Natural killer cell treated with Interleukin-12 subunit alpha and Interleukin-12 subunit beta and Interleukin-15 and Interleukin-18, amount 100 ng/mL, for 72 hours (primary cell): ENCODE results near the gene GPD1. TPM values are rescaled to one million over a fixed set of nuclear protein-coding genes. Genes with fewer than 3 reads are reported as not detected.

Experiments used
- ATAC-seq, 2 donors: fragments of 150-1000 bp; cut with Tn5 transposase in 1 of 2; sonication (Bioruptor Pico), chemical (Tn5 transposase) in 1 of 2; 2 replicates each; pipeline ENCODE4 v1.10.0; 2021
- DNase-seq: peaks from one replicate; pipeline ENCODE4 v3.0.0; 2022; ENCODE audit warnings: low spot score
- H3K27ac Mint-ChIP-seq, 2 donors: 1 replicate in 1 of 2; 2 replicates in 1 of 2; pipeline ENCODE4 v1.8.0; 2022; ENCODE audit warnings: mixed read lengths in 2 of 2, mild to moderate bottlenecking in 1 of 2, moderate library complexity in 1 of 2
- H3K27me3 Mint-ChIP-seq, 2 donors: 1 replicate in 1 of 2; 2 replicates in 1 of 2; pipeline ENCODE4 v1.8.0; 2022; ENCODE audit warnings: mixed read lengths in 2 of 2
- H3K36me3 Mint-ChIP-seq: one replicate; pipeline ENCODE4 v1.8.0; 2022; ENCODE audit warnings: mixed read lengths
- H3K4me1 Mint-ChIP-seq, 2 donors: 1 replicate in 1 of 2; 2 replicates in 1 of 2; pipeline ENCODE4 v1.8.0; 2022; ENCODE audit warnings: low read depth in 2 of 2, mixed read lengths in 2 of 2, mild to moderate bottlenecking in 1 of 2
- H3K4me3 Mint-ChIP-seq: one replicate; pipeline ENCODE4 v1.8.0; 2022; ENCODE audit warnings: mixed read lengths
- H3K9me3 Mint-ChIP-seq: 2 replicates; pipeline ENCODE4 v1.8.0; 2022; ENCODE audit warnings: mixed read lengths
- total RNA-seq, 2 donors: library from RNA; stranded (reverse); gene quantifications; one replicate each; pipeline ENCODE4 v1.2.3, GENCODE V29; 2022

The GPD1 gene
- total RNA-seq = under 1 TPM; 0.36 TPM

- no peak for ATAC-seq
- Mint-ChIP-seq H3K4me3 (no peak within 1 kb of the TSS), H3K4me1 (no peaks in the 10 kb centered on the region), H3K27me3 (no peaks in the 10 kb centered on the region), H3K27ac (no peak within 1 kb of the TSS), H3K36me3 (peaks cover 9% of the 10 kb centered on the region), H3K9me3 (no peaks in the 10 kb centered on the region)
- DNase-seq = no peak
Measured at GRCh38 chr12:50103767-50104321, at the start of gene GPD1. GPD1 (plus strand) TSS chr12:50104008; CDS start chr12:50104051, 43 bp downstream.

- Mint-ChIP-seq H3K4me1 (peaks cover 22 to 29% of the 10 kb centered on the region in 2 donors), H3K27ac (no peak overlapping the region), H3K36me3 (no peaks in the 10 kb centered on the region), H3K4me3 (peak overlapping the region; percentile 96), H3K27me3 (peaks cover 40 to 47% of the 10 kb centered on the region in 2 donors), H3K9me3 (no peaks in the 10 kb centered on the region)
- ATAC-seq (peak in 1 of 2 donors; percentile 53), DNase-seq (no peak)
Measured at GRCh38 chr12:50055831-50056638, 47.8 kb upstream of the GPD1 start.

- Mint-ChIP-seq H3K9me3 (no peaks in the 10 kb centered on the region), H3K36me3 (no peaks in the 10 kb centered on the region), H3K4me3 (peak overlapping the region; percentile 96), H3K27me3 (peaks cover 41 to 51% of the 10 kb centered on the region in 2 donors), H3K4me1 (peaks cover 22 to 26% of the 10 kb centered on the region in 2 donors), H3K27ac (no peak overlapping the region)
- DNase-seq = no peak
- ATAC-seq = no peak
Measured at GRCh38 chr12:50056639-50056976, 47.2 kb upstream of the GPD1 start.

GRCh38 chr12:50057000-50057841 lies 46.6 kb upstream of the GPD1 start, which contains the start of gene ASIC1:
ASIC1 (plus strand) TSS chr12:50057596; CDS start chr12:50058767, 1,171 bp downstream.
- Mint-ChIP-seq H3K9me3 (no peaks in the 10 kb centered on the region), H3K27ac (no peak within 1 kb of the TSS), H3K27me3 (peaks cover 40 to 49% of the 10 kb centered on the region in 2 donors), H3K4me3 (peak within 1 kb of the TSS; percentile 96), H3K36me3 (no peaks in the 10 kb centered on the region), H3K4me1 (peaks cover 22 to 23% of the 10 kb centered on the region in 2 donors)
- ATAC-seq (peak; percentile 63 to 68), DNase-seq (peak; percentile 65)

GRCh38 chr12:50057896-50058670 lies 45.7 kb upstream of the GPD1 start:
- H3K9me3 Mint-ChIP-seq = no peaks in the 10 kb centered on the region
- peaks cover 22 to 23% of the 10 kb centered on the region in 2 donors for H3K4me1 Mint-ChIP-seq
- H3K27me3 Mint-ChIP-seq = peaks cover 35 to 42% of the 10 kb centered on the region in 2 donors
- no peak for DNase-seq
- H3K4me3 Mint-ChIP-seq = no peak overlapping the region
- ATAC-seq = no peak
- no peaks in the 10 kb centered on the region for H3K36me3 Mint-ChIP-seq
- H3K27ac Mint-ChIP-seq = no peak overlapping the region

- H3K4me3 Mint-ChIP-seq = peak overlapping the region; percentile 58
Measured at GRCh38 chr12:50058743-50059312, 45.0 kb upstream of the GPD1 start.

GRCh38 chr12:50059440-50060119 lies 44.2 kb upstream of the GPD1 start:
- H3K4me3 Mint-ChIP-seq = peak overlapping the region; percentile 28
- H3K27me3 Mint-ChIP-seq = peaks cover 35 to 47% of the 10 kb centered on the region in 2 donors
- ATAC-seq (peak; percentile 54 to 59), DNase-seq (no peak)
- H3K27ac Mint-ChIP-seq = no peak overlapping the region
- H3K9me3 Mint-ChIP-seq = no peaks in the 10 kb centered on the region
- no peaks in the 10 kb centered on the region for H3K36me3 Mint-ChIP-seq
- peaks cover 22 to 23% of the 10 kb centered on the region in 2 donors for H3K4me1 Mint-ChIP-seq

More at GRCh38 chr12:50058743-50059312, 45.0 kb upstream of the GPD1 start:
- no peak overlapping the region for H3K27ac Mint-ChIP-seq
- DNase-seq (no peak), ATAC-seq (no peak)
- no peaks in the 10 kb centered on the region for H3K36me3 Mint-ChIP-seq
- H3K4me1 Mint-ChIP-seq = peaks cover 22 to 23% of the 10 kb centered on the region in 2 donors
- peaks cover 35 to 45% of the 10 kb centered on the region in 2 donors for H3K27me3 Mint-ChIP-seq
- no peaks in the 10 kb centered on the region for H3K9me3 Mint-ChIP-seq

GRCh38 chr12:50060120-50060468 lies 43.7 kb upstream of the GPD1 start:
- Mint-ChIP-seq H3K27me3 (peaks cover 35 to 47% of the 10 kb centered on the region in 2 donors), H3K4me1 (peaks cover 22 to 23% of the 10 kb centered on the region in 2 donors), H3K9me3 (no peaks in the 10 kb centered on the region), H3K4me3 (no peak overlapping the region), H3K27ac (no peak overlapping the region), H3K36me3 (no peaks in the 10 kb centered on the region)
- no peak for ATAC-seq
- DNase-seq = no peak

GRCh38 chr12:50061171-50061570 lies 42.6 kb upstream of the GPD1 start:
- H3K4me3 Mint-ChIP-seq = no peak overlapping the region
- no peak for ATAC-seq
- no peaks in the 10 kb centered on the region for H3K36me3 Mint-ChIP-seq
- H3K27ac Mint-ChIP-seq = no peak overlapping the region
- peaks cover 29 to 41% of the 10 kb centered on the region in 2 donors for H3K27me3 Mint-ChIP-seq
- peaks cover 16 to 17% of the 10 kb centered on the region in 2 donors for H3K4me1 Mint-ChIP-seq
- H3K9me3 Mint-ChIP-seq = no peaks in the 10 kb centered on the region
- no peak for DNase-seq

GRCh38 chr12:50061946-50062686 lies 41.7 kb upstream of the GPD1 start:
- no peak overlapping the region for H3K4me3 Mint-ChIP-seq
- no peak overlapping the region for H3K27ac Mint-ChIP-seq
- DNase-seq = no peak
- peaks cover 8% of the 10 kb centered on the region in 2 donors for H3K4me1 Mint-ChIP-seq
- H3K36me3 Mint-ChIP-seq = no peaks in the 10 kb centered on the region
- no peaks in the 10 kb centered on the region for H3K9me3 Mint-ChIP-seq
- ATAC-seq = no peak
- peaks cover 19 to 32% of the 10 kb centered on the region in 2 donors for H3K27me3 Mint-ChIP-seq

- peaks cover 17 to 31% of the 10 kb centered on the region in 2 donors for H3K27me3 Mint-ChIP-seq
- ATAC-seq = no peak
- no peak for DNase-seq
- H3K4me3 Mint-ChIP-seq = no peak overlapping the region
- H3K27ac Mint-ChIP-seq = no peak overlapping the region
- no peaks in the 10 kb centered on the region for H3K9me3 Mint-ChIP-seq
- H3K36me3 Mint-ChIP-seq = no peaks in the 10 kb centered on the region
- peaks cover 6 to 7% of the 10 kb centered on the region in 2 donors for H3K4me1 Mint-ChIP-seq
Measured at GRCh38 chr12:50062728-50063460, 40.9 kb upstream of the GPD1 start.
